PC-9 (cell line): ENCODE results near the gene ITPR3. TPM values are rescaled to one million over a fixed set of nuclear protein-coding genes. Genes with fewer than 3 reads are reported as not detected.

Experiments
- BruUV-seq: library from RNA; stranded (reverse); fragments of 400-500 nt; replicated peaks from 2 replicates; lab custom pipeline; 2021; lab: Mats Ljungman, UMichigan
- CTCF ChIA-PET: fragments of 300-600 bp; sonication (Branson Sonifier 250); formaldehyde crosslinking; loops from one replicate; lab custom pipeline; 2022; ENCODE audit warnings: antibody characterized with exemption; lab: Charles Lee
- POLR2A ChIA-PET: fragments of 300-600 bp; sonication (Branson Sonifier 250); formaldehyde crosslinking; loops from one replicate; lab custom pipeline; 2022; ENCODE audit warnings: antibody characterized with exemption; ENCODE audit not compliant: unreplicated experiment; lab: Charles Lee
- DNase-seq, 2 experiments: peaks; one replicate each; pipeline versions ENCODE4 v3.0.0 to v3.0.0-alpha.2; 2015 to 2022; ENCODE audit warnings: mixed read lengths in 1 of 2
- H2AFZ ChIP-seq: fragments of 200-600 bp; sonication (generic); 2 replicates; pipeline ENCODE4 v1.8.1; 2017; ENCODE audit warnings: antibody characterized with exemption
- H3F3A ChIP-seq: fragments of 200-600 bp; sonication (generic); 2 replicates; pipeline ENCODE4 v1.8.1; 2017; ENCODE audit warnings: antibody characterized with exemption, mild to moderate bottlenecking, low read depth; ENCODE audit not compliant: insufficient read depth
- H3K27ac ChIP-seq: fragments of 200-600 bp; sonication (generic); 2 replicates; pipeline ENCODE4 v1.6.1; 2016; ENCODE audit warnings: mixed run types
- H3K27me3 ChIP-seq: fragments of 200-600 bp; sonication (generic); 2 replicates; pipeline ENCODE4 v1.6.1; 2016; ENCODE audit warnings: low read depth, mixed run types; ENCODE audit not compliant: insufficient read depth
- H3K36me3 ChIP-seq: fragments of 200-600 bp; sonication (generic); 2 replicates; pipeline ENCODE4 v1.6.1; 2016; ENCODE audit warnings: low read depth, mixed run types
- H3K4me1 ChIP-seq: fragments of 200-600 bp; sonication (generic); replicated peaks from 2 replicates; pipeline ENCODE4 v1.6.1; 2016; ENCODE audit warnings: mixed run types; ENCODE audit not compliant: insufficient read depth
- H3K4me2 ChIP-seq: fragments of 200-600 bp; sonication (generic); 2 replicates; pipeline ENCODE4 v1.6.1; 2017; ENCODE audit warnings: mixed run types
- H3K4me3 ChIP-seq: fragments of 200-600 bp; sonication (generic); 2 replicates; pipeline ENCODE4 v1.6.1; 2016; ENCODE audit warnings: mixed run types
- H3K79me2 ChIP-seq: fragments of 200-600 bp; sonication (generic); 2 replicates; pipeline ENCODE4 v1.6.1; 2017; ENCODE audit warnings: low read depth, mixed run types
- H3K9me2 ChIP-seq: fragments of 200-600 bp; sonication (generic); 2 replicates; pipeline ENCODE4 v1.8.1; 2017; ENCODE audit warnings: mild to moderate bottlenecking; ENCODE audit not compliant: insufficient read depth
- H3K9me3 ChIP-seq: fragments of 200-600 bp; sonication (generic); 2 replicates; pipeline ENCODE4 v1.8.1; 2016; ENCODE audit warnings: low read depth; ENCODE audit not compliant: insufficient read depth
- H4K20me1 ChIP-seq: fragments of 200-600 bp; sonication (generic); 2 replicates; pipeline ENCODE4 v1.8.1; 2017; ENCODE audit not compliant: insufficient read depth
- EZH2 ChIP-seq: fragments of 200-600 bp; sonication (generic); IDR thresholded peaks from 2 replicates; pipeline ENCODE4 v1.8.0; 2017; ENCODE audit warnings: antibody characterized with exemption, low read depth
- intact Hi-C: fragments of 100-400 bp; cut with micrococcal nuclease; formaldehyde crosslinking; loops from one replicate; pipeline ENCODE4 v1.10.0; 2022; ENCODE audit not compliant: unreplicated experiment
- total RNA-seq: library from RNA; stranded (reverse); gene quantifications from 2 replicates; pipeline ENCODE4 v1.2.3, GENCODE V29; 2021
- TF ChIP-seq, protein P1 (sequence below): fragments of 200-600 bp; sonication (generic); conservative IDR thresholded peaks from 2 replicates; pipeline ENCODE4 v1.6.1; 2017; ENCODE audit warnings: mixed run types, antibody characterized with exemption, mild to moderate bottlenecking, moderate library complexity

Gene ITPR3
- total RNA-seq, 1 experiment from 2014 or later: 86.9 TPM

DNA sequence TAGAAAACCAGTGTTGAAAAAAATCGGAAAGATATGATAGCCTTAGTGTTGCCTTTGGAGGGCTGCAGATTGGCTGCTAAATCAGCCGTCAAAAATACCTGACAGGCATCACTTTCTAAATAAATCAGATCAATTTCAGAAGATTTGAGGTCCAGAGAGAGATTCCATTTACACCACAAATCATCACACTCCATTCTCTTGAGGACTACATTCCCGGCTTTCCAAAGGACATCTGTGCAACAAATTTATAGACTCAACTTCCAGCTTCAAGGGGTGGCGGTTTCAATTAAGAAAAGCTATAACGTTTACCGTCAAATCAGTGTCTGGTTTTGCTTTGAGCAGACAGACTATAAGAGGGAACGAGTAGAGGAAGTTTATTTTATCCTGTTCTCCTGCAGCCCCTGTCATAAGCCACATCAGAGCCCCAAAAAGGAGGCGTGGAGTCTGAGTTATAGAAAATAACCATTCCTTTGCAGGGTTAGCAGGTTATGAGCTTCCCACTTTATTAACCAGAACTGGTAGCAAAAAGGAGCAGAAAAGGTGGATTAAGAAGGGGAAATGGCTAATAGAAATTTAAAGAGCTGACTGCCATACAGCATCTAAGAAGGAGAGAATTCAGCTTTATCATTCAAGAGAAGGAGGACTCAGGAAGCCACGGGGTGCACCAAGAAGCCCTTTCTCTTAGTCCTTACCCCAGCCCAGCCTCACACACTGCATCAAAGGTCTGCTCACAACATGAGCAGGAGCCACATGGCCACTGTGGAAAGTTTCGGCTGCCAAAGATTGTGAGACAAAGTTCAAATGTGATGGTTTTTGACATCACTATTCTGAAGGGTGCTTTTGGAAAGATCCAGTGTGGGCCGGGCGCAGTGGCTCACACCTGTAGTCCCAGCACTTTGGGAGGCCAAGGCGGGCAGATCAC lies 103.2 kb downstream of the ITPR3 start:
- Histone ChIP-seq H3K79me2 (no peaks in the 10 kb centered on the region), H4K20me1 (no peaks in the 10 kb centered on the region), H3K9me3 (no peaks in the 10 kb centered on the region), H3K4me1 (peaks cover 25% of the 10 kb centered on the region), H3F3A (peaks cover 6% of the 10 kb centered on the region; the same call in 1 of the 2 replicates), H2AFZ (no peak overlapping the region), H3K27me3 (no peaks in the 10 kb centered on the region), H3K27ac (no peak overlapping the region), H3K4me2 (no peak overlapping the region), H3K9me2 (no peaks in the 10 kb centered on the region), H3K4me3 (no peak overlapping the region), H3K36me3 (no peaks in the 10 kb centered on the region)
- CTCF ChIA-PET: no interaction called here
- TF ChIP-seq, protein P1, sequence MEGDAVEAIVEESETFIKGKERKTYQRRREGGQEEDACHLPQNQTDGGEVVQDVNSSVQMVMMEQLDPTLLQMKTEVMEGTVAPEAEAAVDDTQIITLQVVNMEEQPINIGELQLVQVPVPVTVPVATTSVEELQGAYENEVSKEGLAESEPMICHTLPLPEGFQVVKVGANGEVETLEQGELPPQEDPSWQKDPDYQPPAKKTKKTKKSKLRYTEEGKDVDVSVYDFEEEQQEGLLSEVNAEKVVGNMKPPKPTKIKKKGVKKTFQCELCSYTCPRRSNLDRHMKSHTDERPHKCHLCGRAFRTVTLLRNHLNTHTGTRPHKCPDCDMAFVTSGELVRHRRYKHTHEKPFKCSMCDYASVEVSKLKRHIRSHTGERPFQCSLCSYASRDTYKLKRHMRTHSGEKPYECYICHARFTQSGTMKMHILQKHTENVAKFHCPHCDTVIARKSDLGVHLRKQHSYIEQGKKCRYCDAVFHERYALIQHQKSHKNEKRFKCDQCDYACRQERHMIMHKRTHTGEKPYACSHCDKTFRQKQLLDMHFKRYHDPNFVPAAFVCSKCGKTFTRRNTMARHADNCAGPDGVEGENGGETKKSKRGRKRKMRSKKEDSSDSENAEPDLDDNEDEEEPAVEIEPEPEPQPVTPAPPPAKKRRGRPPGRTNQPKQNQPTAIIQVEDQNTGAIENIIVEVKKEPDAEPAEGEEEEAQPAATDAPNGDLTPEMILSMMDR: no peak
- no peak for TF ChIP-seq EZH2
- POLR2A ChIA-PET: no interaction called here
- no TSS peak for BruUV-seq
- intact Hi-C loops: no loop called here
- DNase-seq: no peak

DNA sequence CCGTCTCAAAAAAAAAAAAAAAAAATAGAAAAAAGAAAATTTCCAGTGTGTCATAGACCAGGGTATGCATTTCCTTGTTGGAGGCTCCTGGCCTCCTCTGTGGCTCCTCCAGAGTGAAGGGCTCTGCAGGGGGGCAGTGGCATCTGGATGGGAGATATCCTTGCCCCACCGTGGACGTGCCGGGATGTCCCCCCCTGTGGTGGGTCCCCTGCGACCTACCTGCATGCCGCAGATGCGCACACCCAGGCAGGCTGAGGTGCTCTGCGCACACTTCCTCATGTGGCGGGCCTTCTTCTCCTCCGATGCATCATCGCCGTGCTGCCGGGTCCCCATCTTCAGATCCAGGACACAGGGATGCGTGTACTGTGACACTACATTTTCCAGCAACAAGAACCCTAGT lies 104.1 kb downstream of the ITPR3 start:
- peaks cover 8% of the 10 kb centered on the region; the same call in 1 of the 2 replicates for H3F3A ChIP-seq
- no peaks in the 10 kb centered on the region for H3K9me2 ChIP-seq
- H3K36me3 ChIP-seq: no peaks in the 10 kb centered on the region
- TF ChIP-seq, protein P1: no peak
- TF ChIP-seq EZH2: no peak
- peaks cover 24% of the 10 kb centered on the region for H3K4me1 ChIP-seq
- no peak overlapping the region for H3K27ac ChIP-seq
- no peaks in the 10 kb centered on the region for H3K27me3 ChIP-seq
- CTCF ChIA-PET: no interaction called here
- no peak overlapping the region for H2AFZ ChIP-seq
- no peak overlapping the region for H3K4me3 ChIP-seq
- no TSS peak for BruUV-seq
- H3K79me2 ChIP-seq: no peaks in the 10 kb centered on the region
- no peak for DNase-seq
- H3K4me2 ChIP-seq: no peak overlapping the region
- POLR2A ChIA-PET: interaction anchor here (0.7 kb wide), 1 partner anchor 19 kb away, joined by 10 read pairs; no protein-coding TSS in a partner anchor
- H3K9me3 ChIP-seq: no peaks in the 10 kb centered on the region
- intact Hi-C loops: no loop called here
- H4K20me1 ChIP-seq: no peaks in the 10 kb centered on the region

DNA sequence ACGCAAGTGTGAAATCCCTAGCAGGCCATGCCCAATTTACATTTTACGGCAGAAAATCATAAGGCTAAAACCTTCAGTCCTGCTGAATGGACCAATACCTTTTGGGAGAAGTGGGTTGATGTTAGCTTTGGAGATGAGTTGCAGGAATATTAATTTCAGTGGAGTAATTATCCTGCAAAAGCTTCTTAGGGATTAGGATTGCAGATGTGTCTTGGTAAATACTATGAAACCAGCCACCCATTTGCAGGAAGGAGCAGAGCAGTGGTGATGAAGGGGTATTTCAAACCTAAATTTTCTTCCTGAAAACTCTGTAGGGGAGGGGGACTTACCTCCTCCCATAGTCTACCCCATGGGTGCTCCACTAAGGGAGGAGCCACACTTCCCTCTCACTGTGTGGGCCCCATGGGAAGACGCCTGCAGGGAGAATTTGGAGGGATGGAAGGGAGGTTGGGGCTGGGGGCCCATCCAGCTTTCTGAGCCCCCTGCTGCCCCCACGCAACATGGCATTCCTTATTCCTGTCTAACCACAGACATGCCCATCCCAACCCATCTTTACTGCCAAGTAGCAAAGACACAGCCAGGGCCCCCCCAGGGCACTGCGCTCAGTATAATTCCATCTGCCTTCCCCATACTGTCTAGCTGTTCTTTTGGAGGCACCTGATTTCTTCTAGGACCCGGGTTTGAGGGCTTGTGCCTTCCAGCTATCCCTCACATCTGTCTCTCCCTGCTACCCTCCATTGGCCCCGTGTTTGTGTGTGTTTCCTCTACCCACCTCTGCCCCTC lies 105.0 kb downstream of the ITPR3 start:
- Histone ChIP-seq H3K27me3 (no peaks in the 10 kb centered on the region), H3K27ac (no peak overlapping the region), H3K4me2 (no peak overlapping the region), H3K79me2 (no peaks in the 10 kb centered on the region), H4K20me1 (no peaks in the 10 kb centered on the region), H3K36me3 (no peaks in the 10 kb centered on the region), H2AFZ (no peak overlapping the region), H3F3A (peaks cover 12% of the 10 kb centered on the region; the same call in 1 of the 2 replicates), H3K4me3 (no peak overlapping the region), H3K9me3 (no peaks in the 10 kb centered on the region), H3K9me2 (no peaks in the 10 kb centered on the region), H3K4me1 (peaks cover 24% of the 10 kb centered on the region)
- TF ChIP-seq, protein P1: no peak
- TF ChIP-seq EZH2: no peak
- CTCF ChIA-PET: no interaction called here
- DNase-seq: no peak
- intact Hi-C loops: no loop called here
- no TSS peak for BruUV-seq
- POLR2A ChIA-PET: interaction anchor here (0.7 kb wide), 1 partner anchor 18 kb away, joined by 10 read pairs; no protein-coding TSS in a partner anchor
